ENCODE measurements around the gene CELA1.

GRCh38 chr12:51379571-51379970 is 33.1 kb upstream of the CELA1 start:
- TF ChIP-seq YY1 (IDR thresholded peaks at IDR 0.05; ENCODE audit: insufficient read depth, insufficient replicate concordance, low read depth, low read length), result no peak
- TF ChIP-seq, protein P1, sequence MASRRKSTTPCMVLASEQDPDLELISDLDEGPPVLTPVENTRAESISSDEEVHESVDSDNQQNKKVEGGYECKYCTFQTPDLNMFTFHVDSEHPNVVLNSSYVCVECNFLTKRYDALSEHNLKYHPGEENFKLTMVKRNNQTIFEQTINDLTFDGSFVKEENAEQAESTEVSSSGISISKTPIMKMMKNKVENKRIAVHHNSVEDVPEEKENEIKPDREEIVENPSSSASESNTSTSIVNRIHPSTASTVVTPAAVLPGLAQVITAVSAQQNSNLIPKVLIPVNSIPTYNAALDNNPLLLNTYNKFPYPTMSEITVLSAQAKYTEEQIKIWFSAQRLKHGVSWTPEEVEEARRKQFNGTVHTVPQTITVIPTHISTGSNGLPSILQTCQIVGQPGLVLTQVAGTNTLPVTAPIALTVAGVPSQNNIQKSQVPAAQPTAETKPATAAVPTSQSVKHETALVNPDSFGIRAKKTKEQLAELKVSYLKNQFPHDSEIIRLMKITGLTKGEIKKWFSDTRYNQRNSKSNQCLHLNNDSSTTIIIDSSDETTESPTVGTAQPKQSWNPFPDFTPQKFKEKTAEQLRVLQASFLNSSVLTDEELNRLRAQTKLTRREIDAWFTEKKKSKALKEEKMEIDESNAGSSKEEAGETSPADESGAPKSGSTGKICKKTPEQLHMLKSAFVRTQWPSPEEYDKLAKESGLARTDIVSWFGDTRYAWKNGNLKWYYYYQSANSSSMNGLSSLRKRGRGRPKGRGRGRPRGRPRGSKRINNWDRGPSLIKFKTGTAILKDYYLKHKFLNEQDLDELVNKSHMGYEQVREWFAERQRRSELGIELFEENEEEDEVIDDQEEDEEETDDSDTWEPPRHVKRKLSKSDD (CRISPR knock-in tag; IDR thresholded peaks at IDR 0.05; ENCODE audit: low read depth), result no peak
- TF ChIP-seq, protein P2, sequence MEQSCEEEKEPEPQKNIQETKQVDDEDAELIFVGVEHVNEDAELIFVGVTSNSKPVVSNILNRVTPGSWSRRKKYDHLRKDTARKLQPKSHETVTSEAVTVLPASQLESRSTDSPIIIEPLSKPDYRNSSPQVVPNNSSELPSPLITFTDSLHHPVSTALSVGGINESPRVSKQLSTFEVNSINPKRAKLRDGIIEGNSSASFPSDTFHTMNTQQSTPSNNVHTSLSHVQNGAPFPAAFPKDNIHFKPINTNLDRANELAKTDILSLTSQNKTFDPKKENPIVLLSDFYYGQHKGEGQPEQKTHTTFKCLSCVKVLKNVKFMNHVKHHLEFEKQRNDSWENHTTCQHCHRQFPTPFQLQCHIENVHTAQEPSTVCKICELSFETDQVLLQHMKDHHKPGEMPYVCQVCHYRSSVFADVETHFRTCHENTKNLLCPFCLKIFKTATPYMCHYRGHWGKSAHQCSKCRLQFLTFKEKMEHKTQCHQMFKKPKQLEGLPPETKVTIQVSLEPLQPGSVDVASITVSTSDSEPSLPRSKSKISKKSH (CRISPR knock-in tag; IDR thresholded peaks at IDR 0.05; ENCODE audit: borderline replicate concordance), result no peak
- no peak for TF ChIP-seq EZH2 (conservative IDR thresholded peaks at IDR 0.05; ENCODE audit: low read depth, low read length)
- TF ChIP-seq RFX5 (IDR thresholded peaks at IDR 0.05; ENCODE audit: low read depth, low read length), result no peak
- TF ChIP-seq FOXP4 (CRISPR knock-in tag; IDR thresholded peaks at IDR 0.05), result no peak
- TF ChIP-seq CTCF (CRISPR knock-in tag; IDR thresholded peaks at IDR 0.05), result no peak
- no peak for TF ChIP-seq ZMYM2 (CRISPR knock-in tag; IDR thresholded peaks at IDR 0.05)
- TF ChIP-seq GRHL1 (CRISPR knock-in tag; conservative IDR thresholded peaks at IDR 0.05), result no peak
- TF ChIP-seq ZBTB26 (CRISPR knock-in tag; IDR thresholded peaks at IDR 0.05; ENCODE audit: borderline replicate concordance), result no peak

All from HepG2 (cell line).